SU-DHL-6 (cell line): ENCODE data around the gene WNT2B.

Experiments
- CTCF ChIP-seq: fragments of 200-600 bp; sonication (generic); IDR thresholded peaks from one replicate; pipeline ENCODE4 v1.5.1; 2017; ENCODE audit warnings: antibody characterized with exemption, mild to moderate bottlenecking, low read length, moderate library complexity; ENCODE audit not compliant: insufficient read depth, poor library complexity, severe bottlenecking
- EZH2phosphoT487 ChIP-seq: fragments of 200-600 bp; sonication (generic), shearing (Covaris generic); conservative IDR thresholded peaks from 2 replicates; pipeline ENCODE4 v1.6.1; 2018; ENCODE audit warnings: mild to moderate bottlenecking, antibody characterized with exemption, low read length, moderate library complexity, mixed read lengths

GRCh38 chr1:112517646-112518045 lies 8.9 kb downstream of the WNT2B start:
- TF ChIP-seq CTCF (no peak), EZH2phosphoT487 (no peak)
